Progenitor cell of endocrine pancreas (in vitro differentiated cells): Measurements from ENCODE around the gene ELOB. TPM values are rescaled to one million over a fixed set of nuclear protein-coding genes. Genes with fewer than 3 reads are reported as not detected.

Source experiments
- DNase-seq: peaks from one replicate; pipeline ENCODE4 v3.0.0; 2021; ENCODE audit warnings: low spot score; ENCODE audit not compliant: unreplicated experiment
- H3K27ac Mint-ChIP-seq: 2 replicates; pipeline ENCODE4 v1.8.0; 2021; ENCODE audit warnings: mild to moderate bottlenecking, moderate library complexity, mixed read lengths
- H3K27me3 Mint-ChIP-seq: 2 replicates; pipeline ENCODE4 v1.8.0; 2021; ENCODE audit warnings: mixed read lengths
- H3K36me3 Mint-ChIP-seq: 2 replicates; pipeline ENCODE4 v1.8.0; 2022; ENCODE audit warnings: mixed read lengths; ENCODE audit not compliant: insufficient read depth
- H3K4me1 Mint-ChIP-seq: 2 replicates; pipeline ENCODE4 v1.8.0; 2021; ENCODE audit warnings: low read depth, mixed read lengths
- H3K4me3 Mint-ChIP-seq: 2 replicates; pipeline ENCODE4 v1.8.0; 2021; ENCODE audit warnings: low read depth, mild to moderate bottlenecking, moderate library complexity, mixed read lengths
- H3K9me3 Mint-ChIP-seq: 2 replicates; pipeline ENCODE4 v1.8.0; 2021; ENCODE audit warnings: low read depth, mixed read lengths
- total RNA-seq: library from RNA; stranded (reverse); gene quantifications from 2 replicates; pipeline ENCODE4 v1.2.1, GENCODE V29; 2021
- TF ChIP-seq, protein P1 (sequence below): fragments of 200-600 bp; sonication (generic); IDR thresholded peaks from one replicate; pipeline ENCODE4 v1.5.0; 2021; ENCODE audit warnings: antibody characterized with exemption, mild to moderate bottlenecking; ENCODE audit not compliant: unreplicated experiment

The ELOB gene
- total RNA-seq, 1 donor from 2014 or later = 201 TPM

- Mint-ChIP-seq H3K27me3 (peaks cover 6% of the 10 kb centered on the region), H3K36me3 (no peaks in the 10 kb centered on the region), H3K4me3 (no peak overlapping the region), H3K27ac (no peak overlapping the region), H3K9me3 (no peaks in the 10 kb centered on the region), H3K4me1 (peaks cover 19% of the 10 kb centered on the region)
- DNase-seq = no peak
- TF ChIP-seq, protein P1, sequence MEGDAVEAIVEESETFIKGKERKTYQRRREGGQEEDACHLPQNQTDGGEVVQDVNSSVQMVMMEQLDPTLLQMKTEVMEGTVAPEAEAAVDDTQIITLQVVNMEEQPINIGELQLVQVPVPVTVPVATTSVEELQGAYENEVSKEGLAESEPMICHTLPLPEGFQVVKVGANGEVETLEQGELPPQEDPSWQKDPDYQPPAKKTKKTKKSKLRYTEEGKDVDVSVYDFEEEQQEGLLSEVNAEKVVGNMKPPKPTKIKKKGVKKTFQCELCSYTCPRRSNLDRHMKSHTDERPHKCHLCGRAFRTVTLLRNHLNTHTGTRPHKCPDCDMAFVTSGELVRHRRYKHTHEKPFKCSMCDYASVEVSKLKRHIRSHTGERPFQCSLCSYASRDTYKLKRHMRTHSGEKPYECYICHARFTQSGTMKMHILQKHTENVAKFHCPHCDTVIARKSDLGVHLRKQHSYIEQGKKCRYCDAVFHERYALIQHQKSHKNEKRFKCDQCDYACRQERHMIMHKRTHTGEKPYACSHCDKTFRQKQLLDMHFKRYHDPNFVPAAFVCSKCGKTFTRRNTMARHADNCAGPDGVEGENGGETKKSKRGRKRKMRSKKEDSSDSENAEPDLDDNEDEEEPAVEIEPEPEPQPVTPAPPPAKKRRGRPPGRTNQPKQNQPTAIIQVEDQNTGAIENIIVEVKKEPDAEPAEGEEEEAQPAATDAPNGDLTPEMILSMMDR = no peak
These were observed 13.6 kb upstream of the ELOB start for GRCh38 chr16:2790631-2791030.

DNA sequence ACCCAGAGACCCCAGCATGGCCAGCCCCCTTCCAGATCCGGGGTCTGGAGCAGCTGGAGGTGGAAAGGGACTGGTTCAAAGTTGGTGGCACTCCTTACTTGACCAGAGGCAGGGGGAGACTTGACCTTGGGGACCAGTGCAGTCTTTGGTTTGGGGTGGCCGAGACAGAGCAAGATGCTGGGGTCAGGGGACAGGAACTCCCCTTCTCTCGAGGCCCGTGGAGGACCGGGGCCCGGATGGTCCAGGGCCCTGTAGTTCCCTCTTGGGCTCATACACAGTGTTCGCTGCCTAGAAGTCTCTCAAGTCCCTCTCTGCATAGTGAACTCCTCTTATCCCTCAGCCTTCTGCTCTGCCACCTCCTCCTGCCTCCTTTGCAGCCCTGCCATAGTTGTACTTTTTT lies 10.9 kb upstream of the ELOB start:
- H3K36me3 Mint-ChIP-seq = no peaks in the 10 kb centered on the region
- no peak for DNase-seq
- TF ChIP-seq, protein P1 = no peak
- H3K27me3 Mint-ChIP-seq = peaks cover 6% of the 10 kb centered on the region
- no peaks in the 10 kb centered on the region for H3K9me3 Mint-ChIP-seq
- H3K27ac Mint-ChIP-seq = no peak overlapping the region
- no peak overlapping the region for H3K4me3 Mint-ChIP-seq
- peaks cover 12% of the 10 kb centered on the region for H3K4me1 Mint-ChIP-seq

- no peak within 1 kb of the TSS for H3K4me3 Mint-ChIP-seq
- peaks cover 12% of the 10 kb centered on the region for H3K4me1 Mint-ChIP-seq
- H3K27me3 Mint-ChIP-seq = peaks cover 6% of the 10 kb centered on the region
- H3K9me3 Mint-ChIP-seq = no peaks in the 10 kb centered on the region
- no peaks in the 10 kb centered on the region for H3K36me3 Mint-ChIP-seq
- H3K27ac Mint-ChIP-seq = no peak within 1 kb of the TSS
- DNase-seq = no peak
- TF ChIP-seq, protein P1 = no peak
These were observed 10.3 kb upstream of the ELOB start, which contains the start of gene PRSS33 for GRCh38 chr16:2787406-2787805. Gene PRSS33 (minus strand): TSS chr16:2787560. CDS start chr16:2786547, 1,013 bp downstream.

- no peak for DNase-seq
- TF ChIP-seq, protein P1 = no peak
- Mint-ChIP-seq H3K4me3 (no peak overlapping the region), H3K27me3 (peaks cover 6% of the 10 kb centered on the region), H3K4me1 (peaks cover 12% of the 10 kb centered on the region), H3K27ac (no peak overlapping the region), H3K9me3 (no peaks in the 10 kb centered on the region), H3K36me3 (no peaks in the 10 kb centered on the region)
These were observed 9.7 kb upstream of the ELOB start for GRCh38 chr16:2786826-2787151.

GRCh38 chr16:2786061-2786825 lies 9.2 kb upstream of the ELOB start:
- H3K27me3 Mint-ChIP-seq = peaks cover 4% of the 10 kb centered on the region
- H3K27ac Mint-ChIP-seq = no peak overlapping the region
- TF ChIP-seq, protein P1 = no peak
- peaks cover 12% of the 10 kb centered on the region for H3K4me1 Mint-ChIP-seq
- DNase-seq = no peak
- H3K9me3 Mint-ChIP-seq = no peaks in the 10 kb centered on the region
- no peaks in the 10 kb centered on the region for H3K36me3 Mint-ChIP-seq
- no peak overlapping the region for H3K4me3 Mint-ChIP-seq
